Tibial nerve (tissue), 4 donors: ENCODE results near the gene PLCG2. TPM values are rescaled to one million over a fixed set of nuclear protein-coding genes. Genes with fewer than 3 reads are reported as not detected.
"Not testable (repeated sequence)": the region's sequence is repeated elsewhere in the genome, so short reads cannot be mapped to it uniquely, and the experiment has no call there.

Experiments
- DNase-seq, 2 donors: peaks; one replicate each; pipeline ENCODE4 v3.0.0-alpha.2; 2019; ENCODE audit warnings: low spot score in 2 of 2
- H3K27ac ChIP-seq, 4 donors: fragments of 200-600 bp; sonication (generic) in 3 of 4; one replicate each; pipeline ENCODE4 v1.5.1; 2017 to 2019; ENCODE audit warnings: mild to moderate bottlenecking in 1 of 4
- H3K27me3 ChIP-seq, 2 donors: fragments of 200-600 bp; sonication (generic) in 1 of 2; one replicate each; pipeline versions ENCODE4 v1.5.1 to v1.6.0; 2017 to 2019
- H3K36me3 ChIP-seq, 3 donors: fragments of 200-600 bp; sonication (generic); one replicate each; pipeline ENCODE4 v1.5.1; 2018 to 2019
- H3K4me1 ChIP-seq, 4 donors: fragments of 200-600 bp; sonication (generic) in 3 of 4; one replicate each; pipeline ENCODE4 v1.5.1; 2017 to 2019
- H3K4me3 ChIP-seq, 4 donors: fragments of 200-600 bp; sonication (generic) in 3 of 4; one replicate each; pipeline ENCODE4 v1.5.1; 2017 to 2019; ENCODE audit warnings: mild to moderate bottlenecking in 1 of 4, moderate library complexity in 1 of 4
- H3K9me3 ChIP-seq, 4 donors: fragments of 200-600 bp; sonication (generic) in 3 of 4; one replicate each; pipeline ENCODE4 v1.5.1; 2017 to 2019
- EP300 ChIP-seq, 2 donors: sonication (generic); formaldehyde crosslinking; IDR thresholded peaks; one replicate each; pipeline ENCODE4 v1.6.1; 2017; ENCODE audit warnings: antibody characterized with exemption in 2 of 2, mild to moderate bottlenecking in 1 of 2
- POLR2A ChIP-seq, 2 donors: fragments of 450-650 bp; IDR thresholded peaks; one replicate each; pipeline ENCODE4 v1.6.1; 2017; ENCODE audit warnings: antibody characterized with exemption in 2 of 2, mild to moderate bottlenecking in 2 of 2, moderate library complexity in 2 of 2
- WGBS, 2 donors: methylation state at CpG; one replicate each; pipeline ENCODE4 v1.1.5; 2018; 5-methylcytosine and 5-hydroxymethylcytosine counted together
- total RNA-seq, 4 donors: library from RNA; depleted of rRNA; stranded (reverse); fragments of >200 nt; gene quantifications; one replicate each; pipeline ENCODE4 v1.1.0, GENCODE V29; 2016
- TF ChIP-seq, protein P1 (sequence below), 5 experiments: fragments of 200-600 bp in 3 of 5; fragments of 450-650 bp in 2 of 5; sonication (generic) in 3 of 5; IDR thresholded peaks; one replicate each; pipeline ENCODE4 v1.5.1; 2016 to 2019; ENCODE audit warnings: antibody characterized with exemption in 5 of 5, mild to moderate bottlenecking in 3 of 5, moderate library complexity in 2 of 5

PLCG2 gene
- total RNA-seq, 4 donors from 2014 or later: 13.0 to 28.5 (median 18.9) TPM

DNA sequence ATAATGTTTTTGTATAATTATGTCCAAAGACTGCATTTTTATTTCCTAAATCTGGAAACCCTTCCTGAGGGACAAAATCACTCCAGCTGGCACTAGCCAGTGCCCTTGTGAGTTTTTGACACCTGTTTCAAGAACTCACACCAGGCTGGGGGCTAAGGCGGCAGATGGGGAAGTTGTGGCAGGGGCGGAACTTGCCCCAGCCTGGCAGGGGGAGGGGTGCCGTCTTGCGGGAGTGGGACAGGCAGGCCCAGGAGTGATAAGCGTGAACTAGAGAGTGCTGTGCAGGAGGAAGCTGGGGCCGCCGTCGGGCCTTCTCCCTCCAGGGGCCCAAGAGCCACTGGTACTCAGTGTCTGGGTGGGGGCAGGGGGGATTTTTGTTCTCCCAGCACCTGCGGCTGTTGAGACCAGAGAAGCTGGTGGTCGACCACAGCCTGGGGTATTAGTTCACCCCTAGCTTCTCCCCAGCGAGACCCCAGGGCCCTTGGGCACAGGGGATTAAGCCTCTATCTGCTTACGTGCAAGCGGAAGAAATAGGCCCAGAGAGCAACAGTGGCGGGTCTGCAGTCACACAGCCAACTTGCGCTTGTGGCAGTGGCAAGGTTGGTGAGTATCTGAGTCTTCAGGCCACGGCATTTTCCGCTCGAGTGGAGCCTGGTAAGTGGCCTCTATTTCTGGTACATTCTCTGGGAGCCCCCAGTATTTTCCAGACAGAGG is 40.2 kb upstream of the PLCG2 start:
- Histone ChIP-seq H3K4me3 (no peak overlapping the region), H3K36me3 (no peaks in the 10 kb centered on the region), H3K4me1 (peaks cover 0 to 10% (median 4%) of the 10 kb centered on the region in 4 donors), H3K9me3 (no peaks in the 10 kb centered on the region), H3K27ac (peak overlapping the region in 1 of 4 donors; percentile 4), H3K27me3 (no peaks in the 10 kb centered on the region)
- peak in 1 of 2 donors; percentile 23 for DNase-seq
- WGBS, 2 donors: 72 to 79% methylated on average over 12 to 18 of the region's 18 CpGs
- TF ChIP-seq, protein P1, sequence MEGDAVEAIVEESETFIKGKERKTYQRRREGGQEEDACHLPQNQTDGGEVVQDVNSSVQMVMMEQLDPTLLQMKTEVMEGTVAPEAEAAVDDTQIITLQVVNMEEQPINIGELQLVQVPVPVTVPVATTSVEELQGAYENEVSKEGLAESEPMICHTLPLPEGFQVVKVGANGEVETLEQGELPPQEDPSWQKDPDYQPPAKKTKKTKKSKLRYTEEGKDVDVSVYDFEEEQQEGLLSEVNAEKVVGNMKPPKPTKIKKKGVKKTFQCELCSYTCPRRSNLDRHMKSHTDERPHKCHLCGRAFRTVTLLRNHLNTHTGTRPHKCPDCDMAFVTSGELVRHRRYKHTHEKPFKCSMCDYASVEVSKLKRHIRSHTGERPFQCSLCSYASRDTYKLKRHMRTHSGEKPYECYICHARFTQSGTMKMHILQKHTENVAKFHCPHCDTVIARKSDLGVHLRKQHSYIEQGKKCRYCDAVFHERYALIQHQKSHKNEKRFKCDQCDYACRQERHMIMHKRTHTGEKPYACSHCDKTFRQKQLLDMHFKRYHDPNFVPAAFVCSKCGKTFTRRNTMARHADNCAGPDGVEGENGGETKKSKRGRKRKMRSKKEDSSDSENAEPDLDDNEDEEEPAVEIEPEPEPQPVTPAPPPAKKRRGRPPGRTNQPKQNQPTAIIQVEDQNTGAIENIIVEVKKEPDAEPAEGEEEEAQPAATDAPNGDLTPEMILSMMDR (IDR thresholded peaks at IDR 0.05): no peak
- peak in 1 of 2 donors; percentile 9 for TF ChIP-seq EP300 (IDR thresholded peaks at IDR 0.05)

DNA sequence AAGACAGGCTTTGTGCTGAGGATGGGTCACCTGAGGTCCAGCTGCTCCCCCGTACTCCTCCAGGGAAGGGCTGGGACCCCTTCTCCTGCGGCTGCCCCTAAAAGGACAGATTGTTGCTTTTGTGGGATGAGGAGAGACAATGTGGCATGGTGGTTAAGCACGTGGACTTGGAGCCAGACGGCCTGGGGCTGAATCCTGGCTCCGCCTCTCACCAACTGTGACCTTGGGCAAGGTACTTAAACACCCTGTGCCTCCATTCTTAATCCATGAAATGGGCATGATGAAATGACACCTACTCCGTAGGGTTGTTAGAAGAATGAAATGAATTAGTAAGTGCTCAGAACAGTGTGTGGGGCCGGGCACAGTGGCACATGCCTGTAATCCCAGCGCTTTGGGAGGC is 39.6 kb upstream of the PLCG2 start:
- H3K27ac ChIP-seq: peak overlapping the region in 1 of 4 donors; percentile 4
- H3K27me3 ChIP-seq: no peaks in the 10 kb centered on the region
- no peak for DNase-seq
- peaks cover 0 to 10% (median 4%) of the 10 kb centered on the region in 4 donors for H3K4me1 ChIP-seq
- 85 to 86% methylated on average over 7 to 8 of the region's 8 CpGs for WGBS, 2 donors
- TF ChIP-seq, protein P1 (IDR thresholded peaks at IDR 0.05): no peak
- no peak for TF ChIP-seq POLR2A (IDR thresholded peaks at IDR 0.05)
- TF ChIP-seq EP300 (IDR thresholded peaks at IDR 0.05): no peak
- no peak overlapping the region for H3K4me3 ChIP-seq
- no peaks in the 10 kb centered on the region for H3K36me3 ChIP-seq
- H3K9me3 ChIP-seq: no peaks in the 10 kb centered on the region

DNA sequence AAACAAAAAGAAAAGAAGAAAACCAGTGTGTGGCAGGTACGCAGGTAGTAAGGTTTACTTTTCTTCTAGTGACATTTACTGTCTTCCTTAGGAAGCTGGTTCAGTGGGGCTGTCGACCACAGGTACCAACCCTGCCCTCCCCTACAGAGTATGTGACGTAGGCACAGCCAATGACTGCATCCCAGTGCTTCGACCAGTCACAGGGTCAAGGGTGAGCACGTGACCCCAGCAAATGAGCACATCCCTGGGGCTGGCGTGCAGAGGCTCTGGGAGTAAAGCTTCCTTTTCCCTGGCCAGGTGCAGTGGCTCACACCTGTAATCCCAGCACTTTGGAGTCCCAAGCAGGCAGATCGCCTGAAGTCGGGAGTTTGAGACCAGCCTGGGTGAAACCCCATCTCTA is 38.9 kb upstream of the PLCG2 start:
- no peak for TF ChIP-seq POLR2A (IDR thresholded peaks at IDR 0.05)
- TF ChIP-seq, protein P1 (IDR thresholded peaks at IDR 0.05): no peak
- TF ChIP-seq EP300 (IDR thresholded peaks at IDR 0.05): no peak
- H3K27me3 ChIP-seq: no peaks in the 10 kb centered on the region
- WGBS, 2 donors: 57 to 58% methylated on average over 8 of the region's 8 CpGs
- H3K27ac ChIP-seq: no peak overlapping the region
- H3K4me1 ChIP-seq: peaks cover 0 to 10% (median 4%) of the 10 kb centered on the region in 4 donors
- H3K4me3 ChIP-seq: no peak overlapping the region
- no peaks in the 10 kb centered on the region for H3K9me3 ChIP-seq
- DNase-seq: no peak
- H3K36me3 ChIP-seq: no peaks in the 10 kb centered on the region

DNA sequence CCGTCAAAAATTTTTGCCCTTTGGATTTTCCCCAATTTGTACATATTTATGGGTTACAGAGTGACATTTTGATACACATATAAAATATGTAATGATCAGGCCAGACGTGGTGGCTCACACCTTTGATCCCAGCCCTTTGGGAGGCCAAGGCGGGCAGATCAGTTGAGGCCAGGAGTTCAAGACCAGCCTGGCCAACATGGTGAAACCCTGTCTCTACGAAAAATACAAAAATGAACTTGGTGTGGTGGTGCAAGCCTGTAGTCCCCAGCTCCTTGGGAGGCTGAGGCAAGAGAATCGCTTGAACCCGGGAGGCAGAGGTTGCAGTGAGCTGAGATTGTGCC is 37.7 kb upstream of the PLCG2 start:
- H3K36me3 ChIP-seq, H3K9me3 ChIP-seq, H3K27ac ChIP-seq, H3K27me3 ChIP-seq, DNase-seq, H3K4me3 ChIP-seq: not testable (repeated sequence)
- 84 to 86% methylated on average over 6 of the region's 6 CpGs for WGBS, 2 donors
- H3K4me1 ChIP-seq: peaks cover 0 to 16% (median 4%) of the 10 kb centered on the region in 4 donors

DNA sequence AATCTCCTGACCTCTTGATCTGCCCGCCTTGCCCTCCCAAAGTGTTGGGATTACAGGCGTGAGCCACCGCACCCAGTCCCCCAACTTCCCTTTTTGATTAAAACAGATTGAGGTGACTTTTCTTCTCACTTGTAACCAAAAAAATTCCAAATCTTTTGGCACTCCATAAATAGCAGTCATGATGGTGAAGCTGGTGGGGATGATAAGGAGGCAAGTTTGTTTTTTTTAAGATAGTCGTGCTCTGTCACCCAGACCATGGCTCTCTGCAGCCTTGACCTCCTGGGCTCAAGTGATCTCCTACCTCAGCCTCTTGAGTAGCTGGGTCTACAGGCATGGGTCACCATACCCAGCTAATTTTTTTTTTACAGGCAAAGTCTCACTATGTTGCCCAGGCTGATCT is 34.7 kb upstream of the PLCG2 start:
- no peaks in the 10 kb centered on the region for H3K27me3 ChIP-seq
- peaks cover 0 to 7% (median 3%) of the 10 kb centered on the region in 4 donors for H3K4me1 ChIP-seq
- H3K9me3 ChIP-seq: no peaks in the 10 kb centered on the region
- TF ChIP-seq POLR2A (IDR thresholded peaks at IDR 0.05) (no peak), EP300 (IDR thresholded peaks at IDR 0.05) (no peak)
- TF ChIP-seq, protein P1 (IDR thresholded peaks at IDR 0.05): no peak
- no peak overlapping the region for H3K27ac ChIP-seq
- no peaks in the 10 kb centered on the region for H3K36me3 ChIP-seq
- DNase-seq: no peak
- 69 to 70% methylated on average over 4 of the region's 4 CpGs for WGBS, 2 donors
- H3K4me3 ChIP-seq: no peak overlapping the region
